ENCODE data around the gene ARHGAP30.
"Not testable (repeated sequence)": the region's sequence is repeated elsewhere in the genome, so short reads cannot be mapped to it uniquely, and the experiment has no call there.

ARHGAP30 gene

GRCh38 chr1:161068306-161069234 is 1.1 kb downstream of the ARHGAP30 start:
- DNase-seq: no peak

- no peak for DNase-seq
These were observed 3.0 kb downstream of the ARHGAP30 start for GRCh38 chr1:161066694-161067093.

DNA sequence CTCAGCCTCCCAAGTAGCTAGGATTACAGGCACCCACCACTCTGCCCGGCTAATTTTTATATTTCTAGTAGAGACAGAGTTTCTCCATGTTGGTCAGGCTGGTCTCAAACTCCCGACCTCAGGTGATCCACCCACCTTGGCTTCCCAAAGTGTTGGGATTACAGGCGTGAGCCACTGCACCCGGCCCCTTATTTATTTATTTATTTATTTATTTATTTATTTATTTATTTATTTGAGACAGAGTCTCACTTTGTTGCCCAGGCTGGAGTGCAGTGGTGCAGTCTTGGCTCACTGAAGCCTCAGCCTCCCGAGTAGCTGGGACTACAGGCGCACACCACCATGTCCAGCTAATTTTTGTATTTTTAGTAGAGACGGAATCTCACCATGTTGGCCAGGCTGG is 4.0 kb downstream of the ARHGAP30 start:
- not testable (repeated sequence) for DNase-seq

DNA sequence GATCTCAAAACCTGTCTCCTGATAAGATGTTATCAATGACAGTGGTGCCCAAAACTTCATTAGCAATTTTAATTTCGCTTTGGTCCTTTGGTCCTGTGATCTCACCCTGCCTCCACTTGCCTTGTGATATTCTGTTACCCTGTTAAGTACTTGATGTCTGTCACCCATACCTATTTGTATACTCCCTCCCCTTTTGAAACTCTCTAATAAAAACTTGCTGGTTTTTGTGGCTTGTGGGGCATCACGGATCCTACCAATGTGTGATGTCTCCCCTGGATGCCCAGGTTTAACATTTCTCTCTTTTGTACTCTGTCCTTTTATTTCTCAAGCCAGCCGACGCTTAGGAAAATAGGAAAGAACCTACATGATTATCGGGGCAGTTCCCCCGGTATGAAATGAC is 5.8 kb downstream of the ARHGAP30 start:
- DNase-seq: not testable (repeated sequence)

- no peak for DNase-seq
These were observed 8.3 kb downstream of the ARHGAP30 start for GRCh38 chr1:161061419-161061818.

- DNase-seq: no peak
These were observed 10.4 kb downstream of the ARHGAP30 start for GRCh38 chr1:161059293-161059692.

DNA sequence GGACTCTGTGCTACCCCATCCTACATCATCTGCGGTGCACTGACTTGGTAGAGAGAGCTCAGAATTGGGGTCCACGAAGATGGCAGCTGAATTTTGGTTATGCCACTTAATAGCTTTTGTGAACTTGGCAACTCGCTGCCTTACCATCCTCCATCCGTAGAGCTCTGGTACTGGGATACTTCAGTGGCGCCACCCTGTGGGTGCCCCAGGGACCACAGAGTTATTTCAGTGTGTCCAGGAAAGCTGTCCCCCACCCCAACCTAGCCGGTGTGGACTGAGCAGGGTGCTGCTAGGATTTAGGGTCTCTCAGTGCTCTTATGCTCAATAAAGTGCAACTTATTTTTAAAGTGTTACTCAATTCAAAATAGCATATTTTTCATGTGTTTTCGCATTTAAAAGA is 14.9 kb downstream of the ARHGAP30 start:
- DNase-seq: no peak

DNA sequence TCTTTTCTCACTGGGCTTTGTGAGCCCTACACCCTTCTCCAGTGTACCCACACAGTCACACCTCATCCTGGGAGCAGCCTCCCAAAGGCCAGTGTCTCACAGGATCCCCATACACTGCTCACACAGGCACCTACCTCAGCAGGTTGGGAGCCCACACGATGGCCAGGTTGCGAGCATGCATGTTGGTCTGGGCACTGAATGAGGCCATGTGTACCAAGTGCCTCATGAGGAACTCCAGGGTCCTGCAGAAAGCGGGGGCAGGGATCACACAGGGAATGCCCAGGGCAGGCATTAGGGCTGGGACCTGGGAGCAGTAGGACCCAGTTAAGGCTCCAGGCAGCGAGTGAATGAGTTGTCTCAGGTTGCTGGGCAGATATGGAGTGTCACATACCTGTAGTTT is 15.5 kb downstream of the ARHGAP30 start:
- DNase-seq: no peak

GRCh38 chr1:161052899-161053298 is 16.8 kb downstream of the ARHGAP30 start:
- DNase-seq: no peak

DNA sequence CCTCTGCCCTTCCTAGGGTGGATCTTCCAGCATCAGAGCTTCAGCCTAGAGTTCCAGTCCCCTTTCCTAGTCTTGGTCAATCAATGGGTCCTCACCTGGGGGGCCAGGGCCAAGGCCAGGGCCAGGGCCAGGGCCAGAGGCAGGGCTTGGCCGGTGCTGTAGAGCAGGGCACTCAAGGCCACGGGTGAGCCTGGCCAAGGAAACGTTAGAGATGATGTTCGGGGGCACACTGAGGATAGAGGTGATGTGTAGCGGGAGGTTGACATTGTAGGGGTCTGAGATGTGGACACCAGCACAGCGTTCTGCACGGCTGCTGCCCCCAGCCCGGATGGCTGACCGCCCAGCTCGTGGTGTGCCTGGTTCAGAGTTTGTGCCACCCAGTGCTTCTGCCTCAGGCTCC is 18.5 kb downstream of the ARHGAP30 start:
- DNase-seq: no peak

GRCh38 chr1:161048949-161049722 is 20.6 kb downstream of the ARHGAP30 start:
- DNase-seq: no peak

GRCh38 chr1:161047436-161048420 is 22.0 kb downstream of the ARHGAP30 start:
- DNase-seq: no peak

GRCh38 chr1:161046605-161047228 is 23.0 kb downstream of the ARHGAP30 start:
- DNase-seq: no peak

DNA sequence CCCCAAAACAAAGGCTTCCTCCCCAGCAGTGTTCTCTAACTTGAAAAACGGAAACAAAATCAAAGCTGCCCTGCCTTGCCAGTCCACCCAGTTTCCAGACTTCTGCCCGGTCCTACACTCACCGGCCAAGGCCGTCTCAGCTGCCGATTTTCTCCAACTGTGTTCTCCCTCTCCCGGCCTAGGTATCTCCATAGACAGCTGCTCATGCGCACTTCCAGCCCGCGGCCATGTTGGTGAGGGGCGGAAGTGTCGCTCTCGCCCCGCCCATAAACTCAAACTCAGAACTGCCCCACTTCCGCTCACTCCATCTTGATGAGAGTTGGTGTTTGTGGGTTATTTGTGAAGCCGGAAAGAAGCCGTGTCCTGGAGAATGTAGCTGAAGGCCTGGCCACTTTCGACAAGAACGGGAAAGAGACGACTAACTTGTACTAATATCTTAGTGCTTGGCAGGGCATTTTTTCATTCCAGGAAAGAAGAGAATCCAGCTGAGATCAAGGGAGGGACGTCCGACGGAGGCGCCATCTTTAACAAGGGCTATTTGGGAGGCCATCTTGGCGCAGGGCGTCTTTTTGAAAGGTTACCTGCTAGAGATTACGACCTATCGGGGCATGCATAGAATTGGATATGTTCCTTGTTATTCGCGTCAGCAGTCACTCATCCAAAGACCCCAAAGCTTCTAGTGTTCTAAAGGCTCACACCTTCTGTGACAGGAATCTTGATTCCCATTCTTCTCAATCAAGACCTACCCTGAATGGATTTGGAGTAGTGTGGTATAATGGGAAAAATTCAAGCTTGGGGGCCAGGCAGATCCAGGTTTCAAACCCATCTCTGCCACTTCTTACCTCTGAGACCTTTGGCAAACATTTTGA is 23.7 kb downstream of the ARHGAP30 start, which contains the start of gene USF1:
TSS of gene USF1 (minus strand) at position 242 of the 869 bp plus-strand sequence. CDS start 2,702 bp downstream, outside the sequence.
- peak; percentile 94 for DNase-seq

DNA sequence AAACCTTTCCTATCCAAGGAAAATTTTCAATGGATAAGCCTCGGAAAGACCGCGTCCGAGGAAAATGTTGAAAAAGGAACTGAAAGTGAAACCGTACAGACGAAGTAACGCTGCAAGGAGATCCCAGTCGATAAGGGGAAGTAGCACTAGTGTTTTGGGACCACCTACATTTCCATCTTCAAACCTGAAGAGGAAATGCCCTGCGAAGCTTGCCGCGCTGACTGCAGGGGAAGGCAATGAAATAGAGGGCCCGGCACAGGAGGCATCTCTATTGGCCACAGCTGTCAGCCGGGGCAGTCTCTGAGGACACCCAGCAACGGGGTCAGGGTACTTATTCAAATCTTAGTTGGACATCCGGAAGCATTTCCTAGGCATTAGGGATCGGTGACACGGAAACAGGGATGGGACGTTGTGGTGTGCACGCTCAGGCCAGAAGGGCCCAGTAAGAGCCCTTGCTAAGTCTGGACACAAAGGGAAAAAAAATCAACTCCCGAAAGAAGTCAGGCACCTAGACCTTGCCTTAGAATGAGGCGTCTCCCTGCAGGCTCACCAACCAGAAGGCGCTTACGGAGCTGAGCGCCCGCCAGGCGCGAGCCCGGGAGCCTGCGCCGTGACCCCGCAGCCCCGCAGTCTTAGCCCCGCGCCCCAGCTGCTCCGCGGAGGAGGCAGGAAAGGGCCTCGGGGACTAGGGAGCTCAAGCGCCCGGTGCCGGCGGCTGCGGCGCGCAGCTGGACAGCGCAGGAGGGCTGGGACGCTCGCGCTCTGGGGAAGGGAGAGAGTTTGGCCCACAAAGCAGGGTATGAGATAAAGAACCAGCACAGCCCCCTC is 24.6 kb downstream of the ARHGAP30 start:
- peak; percentile 58 for DNase-seq

DNA sequence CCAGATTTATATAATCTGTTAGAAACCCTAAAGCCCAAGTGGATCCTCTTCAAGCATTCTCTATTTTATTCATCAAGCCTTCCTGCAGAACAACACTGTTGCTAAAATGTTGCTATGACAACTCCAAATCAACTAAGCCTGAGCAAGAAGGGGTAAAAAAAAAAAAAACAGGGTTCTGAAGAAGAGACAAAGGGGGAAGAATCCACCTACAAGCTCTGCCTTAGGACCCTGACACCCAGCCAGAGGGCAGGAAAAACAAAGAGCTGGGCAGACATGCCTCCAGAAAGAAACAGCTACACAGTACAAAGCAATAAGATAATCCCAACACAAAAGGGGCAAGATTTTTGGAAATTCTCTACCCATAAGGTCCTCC is 25.2 kb downstream of the ARHGAP30 start:
- no peak for DNase-seq

DNA sequence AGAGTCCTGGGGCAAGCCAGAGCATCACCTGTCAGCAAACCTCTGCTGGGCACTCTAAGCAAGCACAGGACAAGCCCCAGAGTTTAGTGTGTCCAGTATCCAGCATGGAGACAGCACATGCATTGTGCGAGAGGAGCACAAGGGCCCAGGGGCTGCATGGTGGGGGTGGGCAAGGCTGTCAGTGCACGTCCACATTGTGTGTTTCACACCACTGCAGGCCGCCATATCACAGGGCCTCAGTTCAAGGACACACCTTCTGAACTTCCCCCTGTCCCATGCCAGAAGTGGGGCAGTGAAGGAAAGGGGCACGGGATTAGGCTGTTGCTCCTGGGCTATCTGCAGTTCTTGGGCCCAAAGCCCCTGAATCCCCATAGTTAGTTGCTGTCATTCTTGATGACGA is 30.1 kb downstream of the ARHGAP30 start:
- DNase-seq: no peak

GRCh38 chr1:161039154-161039545 is 30.5 kb downstream of the ARHGAP30 start:
- DNase-seq: no peak

DNA sequence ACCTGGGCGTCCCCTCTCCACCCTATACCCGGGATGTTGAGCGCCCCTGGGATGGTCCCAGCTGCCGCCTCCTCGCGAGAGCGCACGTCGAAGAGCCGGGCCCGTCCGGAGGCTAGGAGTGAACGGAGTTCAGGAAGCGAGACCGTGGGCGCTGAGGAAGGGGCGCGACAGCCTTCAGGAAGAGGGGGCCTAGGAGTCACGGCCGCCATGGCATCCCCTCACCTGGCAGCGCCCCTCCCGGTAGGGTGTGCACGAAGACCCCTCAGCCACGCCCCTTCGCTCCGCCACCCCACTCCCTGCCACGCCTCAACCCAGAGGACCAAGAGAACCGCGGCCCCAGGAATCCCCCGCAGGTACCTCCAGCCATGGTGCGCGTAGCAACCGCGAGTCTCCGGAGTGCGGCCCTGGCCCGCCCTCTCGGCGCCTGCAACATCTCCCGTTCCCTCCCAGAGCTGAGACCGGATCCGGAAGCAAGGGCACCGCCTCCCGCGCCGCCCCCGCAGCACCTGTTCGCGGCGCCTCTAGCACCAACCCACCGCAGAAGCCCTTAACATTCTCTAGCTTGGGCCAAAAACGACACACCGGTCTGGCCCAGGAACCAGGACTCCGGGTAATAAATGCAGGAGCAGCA is 31.1 kb downstream of the ARHGAP30 start, which contains the start of gene TSTD1:
TSS of gene TSTD1 (minus strand) at position 442 of the 631 bp plus-strand sequence. CDS start at position 367, 75 bp downstream.
- peak; percentile 83 for DNase-seq
